22Rv1 (cell line): ENCODE measurements around the gene EXOC3L1.

Source experiments
- H3K27ac ChIP-seq: fragments of 450-650 bp; 2 replicates; pipeline ENCODE4 v1.5.1; 2017
- CTCF ChIP-seq: fragments of 450-650 bp; IDR thresholded peaks from 2 replicates; pipeline ENCODE4 v1.5.1; 2017; ENCODE audit warnings: mild to moderate bottlenecking
- ZFX ChIP-seq: fragments of 450-650 bp; IDR thresholded peaks from 2 replicates; pipeline ENCODE4 v1.6.1; 2017; ENCODE audit warnings: antibody characterized with exemption, borderline replicate concordance

Gene EXOC3L1

GRCh38 chr16:67201411-67202345 is 11.7 kb upstream of the EXOC3L1 start:
- TF ChIP-seq CTCF (no peak), ZFX (no peak)
- H3K27ac ChIP-seq = no peak overlapping the region

- H3K27ac ChIP-seq = peak overlapping the region; percentile 92
Observed at GRCh38 chr16:67200491-67200890, 10.6 kb upstream of the EXOC3L1 start.

GRCh38 chr16:67199808-67200198 is 9.9 kb upstream of the EXOC3L1 start:
- TF ChIP-seq CTCF (peak; percentile 71), ZFX (no peak)
- H3K27ac ChIP-seq = peak overlapping the region; percentile 92

More at GRCh38 chr16:67200491-67200890, 10.6 kb upstream of the EXOC3L1 start:
- TF ChIP-seq CTCF (no peak), ZFX (no peak)

GRCh38 chr16:67199011-67199807 is 9.3 kb upstream of the EXOC3L1 start, which contains the start of gene ELMO3:
Gene ELMO3, plus strand, starts transcription at chr16:67199131. Its CDS starts 196 bp downstream, at chr16:67199327.
- peak; percentile 90 for TF ChIP-seq CTCF
- no peak for TF ChIP-seq ZFX
- peak within 1 kb of the TSS; percentile 92 for H3K27ac ChIP-seq

GRCh38 chr16:67198238-67198734 is 8.3 kb upstream of the EXOC3L1 start:
- peak overlapping the region; percentile 92 for H3K27ac ChIP-seq
- no peak for TF ChIP-seq ZFX
- peak; percentile 95 for TF ChIP-seq CTCF

GRCh38 chr16:67197704-67198103 is 7.8 kb upstream of the EXOC3L1 start:
- peak overlapping the region; percentile 92 for H3K27ac ChIP-seq
- TF ChIP-seq ZFX (no peak), CTCF (no peak)
